ENCODE measurements around the gene TMCC2.
"Not testable (repeated sequence)": the region's sequence is repeated elsewhere in the genome, so short reads cannot be mapped to it uniquely, and the experiment has no call there.

Gene TMCC2

DNA sequence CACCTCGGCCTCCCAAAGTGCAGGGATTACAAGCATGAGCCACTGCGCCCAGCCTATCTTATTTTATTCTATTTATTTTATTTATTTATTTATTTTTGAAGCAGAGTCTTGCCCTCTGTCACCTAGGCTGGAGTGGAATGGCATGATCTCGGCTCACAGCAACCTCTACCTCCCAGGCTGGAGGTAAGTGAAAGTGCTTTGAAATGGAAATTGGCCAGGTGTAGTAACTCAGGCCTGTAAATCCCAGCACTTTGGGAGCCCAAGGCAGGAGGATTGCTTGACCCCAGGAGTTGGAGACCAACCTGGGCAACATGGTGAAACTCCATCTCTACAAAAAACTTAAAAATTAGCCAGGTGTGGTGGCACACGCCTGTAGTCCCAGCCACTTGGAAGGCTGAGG, 11.2 kb upstream of the TMCC2 start:
- DNase-seq: no peak

DNA sequence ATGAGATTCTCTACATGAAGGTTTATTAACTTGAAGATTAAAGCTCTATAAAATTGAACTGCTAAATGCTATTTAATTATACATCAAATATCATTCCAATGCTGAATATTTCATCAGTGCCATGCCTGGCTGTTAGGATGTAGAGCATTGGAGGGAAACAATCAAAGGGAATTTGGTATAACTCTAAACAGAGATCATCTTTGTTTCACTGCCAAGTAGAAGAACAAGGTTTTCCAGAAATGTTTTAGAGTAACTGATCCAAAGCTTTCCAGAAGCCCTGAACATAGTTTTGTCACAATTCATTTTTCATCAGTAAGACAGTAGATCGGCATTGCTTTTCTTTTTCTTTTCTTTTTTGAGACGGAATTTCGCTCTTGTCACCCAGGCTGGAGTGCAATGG, 10.3 kb upstream of the TMCC2 start:
- no peak for DNase-seq

DNA sequence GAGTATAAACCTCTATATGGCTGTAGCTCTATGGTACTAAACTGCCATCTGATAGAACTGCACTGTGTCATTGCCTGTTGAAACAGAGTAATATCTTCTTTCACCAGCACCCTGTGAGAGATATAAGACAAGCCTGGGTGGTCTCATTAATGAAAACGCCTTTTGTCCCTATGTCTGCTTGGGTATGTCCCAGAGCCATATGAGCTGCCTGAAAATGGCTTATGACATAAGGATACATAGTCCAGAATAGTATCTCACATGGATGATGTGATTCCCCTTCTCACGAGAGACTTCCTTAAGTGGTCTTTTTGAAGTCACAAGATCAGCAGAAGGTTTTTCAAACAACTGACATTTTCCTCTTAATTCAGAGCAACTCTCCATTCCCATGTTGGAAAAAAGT, 7.3 kb upstream of the TMCC2 start:
- no peak for DNase-seq

DNA sequence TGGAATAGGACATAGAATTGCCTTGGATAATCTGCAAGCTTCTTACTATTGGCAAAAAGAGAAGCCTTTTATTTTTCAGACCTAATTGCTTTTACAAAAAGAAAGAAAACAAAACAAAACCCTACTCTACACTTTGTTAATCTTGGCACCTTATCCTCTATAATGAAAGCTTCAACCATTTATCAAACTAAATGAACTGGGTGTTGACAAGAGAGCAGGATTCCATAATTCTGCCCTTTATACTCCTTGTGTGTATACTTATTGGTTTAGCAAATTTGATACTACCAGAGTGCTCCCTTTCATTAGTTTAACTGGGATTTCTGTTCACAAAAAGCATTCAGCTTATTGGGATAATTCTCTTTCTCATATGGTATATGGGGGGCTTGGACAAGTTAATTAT, 3.0 kb upstream of the TMCC2 start:
- no peak for DNase-seq

DNA sequence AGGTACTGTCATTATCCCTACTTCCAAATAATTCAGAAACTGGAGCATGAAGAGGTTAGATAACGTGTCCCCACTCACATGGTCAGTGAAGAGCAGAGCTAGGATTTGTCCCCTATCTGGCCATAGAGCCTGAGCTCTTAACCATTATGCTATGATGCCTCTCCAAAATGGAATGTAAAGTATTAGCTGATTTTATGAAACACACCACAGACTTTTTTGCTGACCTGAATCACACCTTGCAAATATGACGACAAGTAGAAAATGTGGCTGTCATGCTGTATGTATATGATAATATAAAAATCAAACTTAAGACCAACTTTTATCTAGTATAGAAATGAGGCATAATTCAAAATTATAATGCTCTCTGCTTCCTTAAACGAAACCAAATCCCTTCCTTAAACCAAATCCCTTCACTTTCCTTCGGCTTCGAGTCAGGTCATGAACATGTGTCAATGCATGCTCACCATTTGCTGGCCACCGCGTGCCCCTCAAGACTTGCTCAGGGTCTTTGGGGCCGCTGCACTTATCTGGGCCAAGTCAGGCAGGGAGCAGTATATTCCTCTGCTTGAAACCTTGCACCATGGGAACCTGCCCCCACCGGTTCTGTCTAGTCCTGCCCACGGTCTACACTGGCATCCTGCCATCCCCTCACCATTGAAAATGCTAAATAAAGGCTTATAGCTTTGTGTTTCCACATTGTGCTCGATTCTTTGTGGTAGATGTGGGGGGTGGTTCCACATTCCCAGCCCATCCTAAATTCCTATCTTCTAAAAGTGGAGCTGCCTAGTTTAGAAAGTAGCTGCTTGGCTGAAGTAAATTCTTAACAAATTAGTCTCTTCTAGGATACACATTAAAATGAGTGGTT, 1.6 kb upstream of the TMCC2 start:
- DNase-seq: peak; percentile 48

DNA sequence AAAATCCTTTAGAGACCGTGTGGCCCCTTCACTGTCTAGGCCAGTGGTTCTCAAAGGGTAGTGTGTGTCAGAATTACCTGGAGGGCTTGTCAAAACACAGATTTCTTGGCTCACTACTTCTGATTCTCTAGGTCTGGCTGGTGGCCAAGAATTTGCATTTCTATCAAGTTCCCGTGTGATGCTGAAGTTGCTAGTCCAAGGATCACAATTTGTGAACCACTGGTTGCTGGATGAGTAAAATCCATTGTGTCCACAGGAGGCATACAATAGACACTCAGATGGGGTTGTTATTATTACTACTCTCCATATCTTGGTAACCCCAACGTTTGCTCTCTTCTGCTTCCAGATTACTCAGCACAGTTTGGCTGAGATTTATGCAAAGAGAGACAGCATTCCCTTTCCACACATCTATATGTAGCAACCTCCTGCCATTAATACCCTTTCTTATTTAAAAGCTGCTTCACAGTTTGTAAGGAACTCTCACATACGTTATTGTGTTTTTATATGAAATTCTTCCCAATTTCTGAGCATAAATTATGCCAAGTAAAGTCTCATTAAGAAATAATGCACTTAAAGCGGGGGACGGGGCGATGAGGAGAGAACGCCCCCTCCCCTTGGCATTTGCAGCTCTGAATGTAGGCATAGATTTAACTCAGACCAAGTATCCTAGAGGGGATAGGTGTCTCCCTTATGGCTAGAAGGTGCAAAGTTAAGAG, 720 bp upstream of the TMCC2 start:
- peak; percentile 70 for DNase-seq

DNA sequence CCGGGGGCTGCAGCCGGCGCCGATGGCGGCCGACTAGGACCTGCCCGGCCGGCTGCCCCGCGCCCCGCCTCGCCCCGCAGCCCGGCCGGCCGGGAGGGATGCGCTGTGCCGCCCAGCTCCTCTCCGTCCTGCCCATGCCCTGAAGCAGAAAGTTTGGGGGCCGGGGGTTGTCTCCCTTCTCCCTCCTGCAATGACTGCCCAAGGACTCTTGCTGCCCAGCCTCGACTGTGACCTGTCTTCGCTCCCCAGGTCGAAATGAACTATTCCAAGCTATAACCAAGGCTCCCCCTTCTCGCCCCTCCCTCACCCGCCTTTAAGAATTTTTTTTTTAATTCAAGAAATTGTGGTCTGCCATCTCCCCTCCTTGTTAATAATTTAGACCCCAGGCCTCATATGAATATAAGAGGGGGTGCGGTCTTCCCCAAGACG, 361 bp downstream of the TMCC2 start:
- peak; percentile 20 for DNase-seq

DNA sequence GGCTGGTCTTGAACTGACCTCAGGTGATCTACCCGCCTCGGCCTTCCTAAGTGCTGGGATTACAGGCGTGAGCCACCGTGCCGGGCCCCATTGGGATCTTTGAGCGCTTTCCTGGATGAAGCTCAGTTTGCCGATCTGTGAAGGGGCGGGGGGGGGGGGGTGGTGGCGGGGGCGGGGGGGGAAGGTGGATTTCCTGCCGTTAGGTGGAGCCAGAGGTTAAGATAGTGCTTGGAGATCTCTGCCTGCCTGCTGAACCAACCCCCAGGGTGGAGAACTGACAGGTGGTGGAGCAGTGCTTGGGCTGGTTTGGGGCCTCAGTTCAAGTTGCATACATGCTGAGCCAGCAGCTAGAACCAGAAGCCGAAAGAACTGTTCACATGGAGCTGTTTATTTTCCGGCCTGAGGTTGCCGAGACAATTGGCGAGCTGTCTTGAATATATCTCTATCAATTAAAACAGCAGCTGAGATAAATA, 1.7 kb downstream of the TMCC2 start:
- DNase-seq: peak; percentile 89

DNA sequence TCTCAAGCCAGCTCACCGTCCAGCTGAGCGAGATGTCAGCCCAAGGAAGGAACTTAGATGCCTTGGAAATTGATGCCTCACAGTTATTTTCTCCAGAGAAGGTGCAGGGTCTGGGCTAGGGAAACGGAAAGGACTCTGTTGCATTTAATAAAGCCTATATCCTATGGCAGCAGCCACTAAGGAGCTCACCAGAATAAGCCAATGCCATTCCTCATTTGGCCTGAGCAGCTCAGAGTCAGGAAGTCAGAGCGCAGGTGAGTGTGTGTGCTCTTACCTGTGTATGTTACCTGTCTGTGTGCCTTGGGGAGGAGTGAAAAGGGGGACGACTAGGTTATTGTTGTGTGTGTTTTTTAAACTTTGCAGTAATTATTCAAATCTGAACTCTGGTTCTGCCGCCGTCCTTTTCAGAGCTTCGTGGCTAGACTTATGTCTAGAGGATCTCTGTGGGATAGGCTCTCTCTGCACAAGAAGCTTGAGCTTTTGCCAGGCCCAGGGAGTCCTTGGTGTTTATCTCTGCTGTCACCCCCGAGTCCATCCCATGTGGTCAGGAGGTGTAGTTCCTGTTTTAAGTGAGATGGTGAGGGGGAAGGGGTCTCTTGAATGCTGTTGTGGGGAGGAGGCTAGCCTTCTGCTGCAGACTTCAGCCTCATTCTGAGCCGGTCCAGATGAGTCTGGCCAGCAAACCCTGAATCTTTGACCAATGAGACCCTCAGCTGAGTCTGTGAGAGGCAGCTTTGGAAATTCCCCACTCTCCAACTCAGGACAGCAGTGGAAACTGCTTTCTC, 2.4 kb downstream of the TMCC2 start:
- peak; percentile 23 for DNase-seq

DNA sequence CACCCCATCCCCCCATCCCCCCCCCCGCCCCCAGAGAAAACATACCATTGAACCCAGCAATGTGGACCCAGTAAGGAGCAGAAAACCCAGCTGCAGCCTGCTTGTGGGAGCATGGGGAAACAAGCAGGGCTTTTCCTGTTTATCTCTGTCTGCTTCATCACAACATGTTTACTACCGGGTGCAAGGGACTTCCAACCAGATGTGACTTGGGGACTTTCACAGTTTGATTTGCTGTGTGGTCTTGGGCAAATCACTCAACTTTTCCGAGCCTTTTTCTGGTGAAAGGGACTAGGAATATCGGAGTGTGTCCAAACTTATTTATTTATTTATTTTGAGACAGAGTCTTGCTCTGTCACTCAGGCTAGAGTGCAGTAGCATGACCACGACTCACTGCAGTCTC, 3.2 kb downstream of the TMCC2 start:
- no peak for DNase-seq

DNA sequence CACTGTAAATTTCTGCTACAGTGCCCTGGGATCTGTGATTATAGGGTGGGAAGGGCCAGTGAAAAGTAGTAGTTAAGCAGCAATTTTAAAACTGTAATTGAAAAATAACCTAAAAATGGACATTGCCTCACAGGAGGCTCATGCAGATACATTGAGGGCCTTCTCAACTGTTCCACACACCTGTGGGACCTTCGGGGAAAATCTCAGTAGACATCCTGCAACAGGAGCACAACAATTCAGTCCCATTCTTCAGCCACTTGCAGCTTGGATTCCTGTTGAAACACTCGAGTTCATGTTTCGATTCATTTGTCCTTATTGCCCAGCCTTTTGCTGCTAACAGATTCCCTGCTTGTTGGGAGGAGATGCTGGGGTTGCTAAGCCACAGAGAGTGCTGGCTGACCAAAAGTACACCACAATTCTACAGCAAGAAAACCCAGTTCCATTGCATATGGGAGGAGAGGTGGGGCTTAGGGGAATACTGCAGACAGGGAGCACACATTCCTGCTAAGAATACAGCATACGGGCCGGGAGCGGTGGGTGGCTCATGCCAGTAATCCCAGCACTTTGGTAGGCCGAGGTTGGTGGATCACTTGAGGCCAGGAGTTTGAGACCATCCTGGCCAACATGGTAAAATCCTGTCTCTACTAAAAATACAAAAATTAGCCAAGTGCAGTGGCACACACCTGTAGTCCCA, 4.5 kb downstream of the TMCC2 start:
- no peak for DNase-seq

DNA sequence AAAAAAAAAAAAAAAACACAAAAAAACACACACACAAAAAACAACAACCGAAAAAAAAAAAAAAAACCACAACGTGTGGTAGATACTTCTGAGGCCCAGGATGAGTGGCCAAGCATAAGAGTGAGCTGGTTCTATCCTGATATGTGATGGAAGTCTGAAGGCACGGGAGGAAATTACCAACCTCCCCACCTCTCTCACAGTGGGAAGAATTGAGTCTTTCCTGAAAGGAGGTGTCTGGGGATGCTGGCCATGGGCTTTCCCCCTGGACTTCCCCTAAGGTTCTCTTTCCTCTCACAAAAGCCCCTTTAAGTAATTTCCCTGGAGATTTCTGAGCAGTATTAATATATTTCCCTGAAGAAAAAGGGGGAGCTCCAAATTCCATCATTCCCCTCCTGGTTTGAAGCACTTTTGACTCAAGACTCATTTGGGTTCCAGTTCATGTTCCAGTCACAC, 5.2 kb downstream of the TMCC2 start:
- DNase-seq: no peak

DNA sequence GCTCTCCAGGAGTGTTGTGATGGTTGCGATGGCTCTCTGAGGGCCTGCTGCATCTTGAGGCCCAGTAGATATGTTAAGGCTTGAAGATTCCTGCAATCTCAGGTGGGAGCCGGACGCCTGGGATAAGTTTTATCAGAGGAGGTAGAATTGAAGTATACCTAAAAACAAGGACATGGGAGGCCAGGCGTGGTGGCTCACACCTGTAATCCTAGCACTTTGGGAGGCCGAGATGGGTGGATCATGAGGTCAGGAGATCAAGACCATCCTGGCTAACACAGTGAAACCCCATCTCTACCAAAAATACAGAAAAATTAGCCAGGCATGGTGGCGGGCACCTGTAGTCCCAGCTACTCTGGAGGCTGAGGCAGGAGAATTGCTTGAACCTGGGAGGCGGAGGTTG, 6.2 kb downstream of the TMCC2 start:
- not testable (repeated sequence) for DNase-seq

DNA sequence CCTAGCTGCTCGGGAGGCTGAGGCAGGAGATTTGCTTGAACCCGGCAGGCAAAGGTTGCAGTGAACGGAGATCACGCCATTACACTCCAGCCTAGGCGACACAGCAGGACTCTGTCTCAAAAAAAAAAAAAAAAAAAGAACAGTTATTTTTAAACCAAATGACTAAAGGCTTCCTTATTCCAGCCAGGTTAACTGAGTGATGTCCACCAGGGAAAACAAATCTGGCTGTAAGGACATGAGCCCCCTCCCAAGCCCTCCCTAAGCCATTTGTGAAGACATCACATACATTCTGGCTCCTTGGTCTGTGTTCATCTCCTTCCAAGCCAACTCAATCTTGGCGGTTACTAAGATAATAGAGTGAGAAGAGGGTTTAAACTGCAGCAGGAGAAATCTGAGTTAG, 8.2 kb downstream of the TMCC2 start:
- no peak for DNase-seq

DNA sequence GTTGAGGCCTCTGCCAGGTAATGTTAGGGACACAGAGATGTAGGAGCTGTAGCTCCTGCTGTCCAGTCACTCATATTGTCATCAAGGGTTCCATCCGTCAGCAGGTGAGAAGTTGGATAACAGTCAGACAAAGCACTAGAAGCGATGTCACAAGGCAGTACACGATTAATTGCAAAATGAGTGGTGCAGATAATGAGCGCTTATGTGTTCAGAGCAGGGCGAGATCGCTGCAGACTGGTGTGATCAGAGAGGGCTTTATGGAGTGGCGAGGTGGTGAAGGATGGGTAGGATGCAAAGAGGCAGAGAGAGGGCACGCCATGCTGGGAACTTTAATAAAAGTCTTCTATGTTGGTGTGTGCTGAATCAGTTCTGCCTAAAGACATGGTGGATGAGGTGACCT, 8.8 kb downstream of the TMCC2 start:
- DNase-seq: no peak

DNA sequence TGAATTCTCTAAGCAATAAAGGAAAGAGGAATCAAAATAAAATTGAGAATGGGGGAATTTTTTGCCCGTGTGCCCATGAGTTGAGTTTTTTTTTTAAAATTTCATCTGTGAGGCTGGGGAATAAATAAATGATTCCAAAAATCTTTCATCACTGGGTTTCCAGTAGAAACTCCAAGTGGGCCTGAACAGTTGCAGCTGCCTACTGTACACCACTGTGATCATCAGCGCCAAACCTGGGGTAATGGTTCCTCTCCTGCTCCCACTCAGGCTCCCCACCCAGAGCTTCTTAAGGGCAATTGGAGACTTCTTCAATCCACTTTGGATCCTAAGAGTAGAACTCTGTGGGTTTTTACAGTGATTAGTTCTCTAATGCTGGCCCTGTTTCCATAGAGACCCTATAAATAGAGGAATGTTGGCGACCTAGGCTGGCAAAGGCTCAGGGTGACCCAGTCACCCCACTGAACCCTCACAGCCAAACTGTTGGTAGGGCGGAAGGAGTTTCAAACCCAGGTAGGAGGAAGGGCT, 9.3 kb downstream of the TMCC2 start:
- DNase-seq: no peak

DNA sequence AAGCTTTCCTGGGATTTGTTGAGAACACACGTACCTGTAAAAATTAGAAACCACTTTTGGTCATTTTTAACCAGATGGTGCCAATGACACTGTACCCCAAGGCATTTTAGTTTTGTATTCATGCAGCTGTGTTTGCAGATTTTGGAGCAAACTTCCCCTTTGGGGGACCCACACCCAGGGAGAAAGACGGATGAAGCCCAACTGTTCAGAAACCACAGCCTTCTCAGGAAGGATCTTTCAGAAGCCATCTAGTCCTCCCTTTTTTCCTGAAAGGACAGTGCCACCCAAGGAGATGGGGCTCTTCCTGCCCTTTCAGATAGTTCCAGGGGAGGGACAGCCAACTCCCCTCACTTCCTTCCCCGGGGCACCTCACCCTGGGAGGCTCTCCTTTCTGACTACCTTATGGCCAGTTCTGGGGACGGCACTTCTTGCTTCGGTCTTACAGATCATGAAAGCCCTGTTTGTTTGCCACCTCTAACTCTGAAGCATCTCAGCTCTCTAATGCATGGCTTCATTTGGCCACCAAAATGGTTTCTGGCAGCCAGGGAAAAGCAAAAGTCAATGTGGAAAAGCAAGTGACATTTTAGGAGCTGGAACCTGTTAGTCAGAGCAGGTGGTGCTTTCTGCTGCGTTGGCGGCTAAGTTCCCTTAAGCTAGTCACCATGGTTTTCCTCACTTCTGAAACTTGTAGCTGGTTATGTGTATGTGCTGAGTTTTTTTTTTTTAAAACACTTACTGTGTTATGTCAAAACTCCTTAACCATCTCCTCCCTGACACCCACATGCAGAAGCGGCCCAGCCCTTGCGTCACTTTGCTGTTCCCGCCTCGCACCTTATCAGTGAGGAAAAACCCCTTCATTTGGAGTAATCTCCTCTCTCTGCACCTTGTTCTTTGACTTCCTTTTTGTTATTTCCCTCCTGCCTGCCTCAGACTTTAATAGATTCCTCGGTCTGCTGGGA, 10.1 kb downstream of the TMCC2 start:
- no peak for DNase-seq

DNA sequence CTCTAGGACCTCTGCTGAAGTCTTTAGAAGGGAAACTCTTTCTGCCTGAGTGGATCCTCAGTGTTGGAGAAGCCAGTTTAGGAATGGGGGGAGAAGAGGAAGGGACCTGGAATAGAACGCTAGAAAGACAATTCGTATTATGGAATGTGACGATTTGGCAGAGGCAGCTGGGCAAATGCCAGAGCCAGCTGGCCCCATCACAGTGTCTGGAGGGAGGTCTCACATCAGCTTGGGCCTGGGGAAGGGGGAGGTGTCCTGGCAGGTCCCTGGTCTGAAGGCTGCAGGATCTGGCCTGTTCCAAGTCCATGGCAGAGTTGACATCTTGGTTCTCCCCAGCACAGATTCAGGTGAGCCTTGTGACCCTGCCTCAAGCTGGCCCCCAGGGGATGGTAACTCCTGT, 11.3 kb downstream of the TMCC2 start:
- no peak for DNase-seq

DNA sequence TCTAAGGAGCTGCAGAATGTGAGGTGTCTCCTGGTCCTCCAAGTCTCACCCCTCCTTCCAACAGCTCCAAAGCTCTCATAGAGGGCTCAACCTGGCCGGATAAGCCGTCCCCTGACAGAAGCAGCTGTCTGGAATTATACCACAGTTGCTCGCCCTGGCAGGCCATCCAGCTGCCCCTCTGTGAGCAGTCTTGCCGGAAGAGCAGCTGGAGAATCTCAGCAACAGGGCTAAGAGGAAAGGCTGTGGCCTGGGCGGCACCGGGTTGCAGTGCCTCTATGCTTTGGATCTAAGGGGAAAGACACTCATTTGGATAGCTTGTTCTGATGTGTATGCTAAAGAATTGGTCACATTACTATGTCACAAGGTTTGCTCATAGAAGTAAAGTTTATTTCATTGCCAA, 12.4 kb downstream of the TMCC2 start:
- no peak for DNase-seq

DNA sequence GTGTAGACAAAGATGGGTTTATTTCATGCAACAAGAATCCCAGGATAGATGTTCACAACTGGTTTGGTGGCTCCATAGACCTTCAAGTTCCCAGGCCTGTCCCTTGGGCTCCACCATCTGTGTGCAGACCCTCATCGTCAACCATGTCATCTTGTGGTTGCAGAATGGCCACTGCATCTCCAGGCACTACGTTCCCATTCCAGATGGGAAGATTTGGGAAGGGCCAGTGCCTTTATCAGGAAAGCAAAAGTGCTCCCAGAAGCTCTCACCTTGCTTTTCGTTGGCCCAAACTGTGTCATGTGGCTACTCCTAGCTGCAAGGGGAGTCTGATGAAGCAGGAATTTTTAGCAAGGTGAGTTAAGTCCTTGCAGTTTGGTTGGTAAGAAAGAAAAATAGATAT, 12.8 kb downstream of the TMCC2 start:
- no peak for DNase-seq

DNA sequence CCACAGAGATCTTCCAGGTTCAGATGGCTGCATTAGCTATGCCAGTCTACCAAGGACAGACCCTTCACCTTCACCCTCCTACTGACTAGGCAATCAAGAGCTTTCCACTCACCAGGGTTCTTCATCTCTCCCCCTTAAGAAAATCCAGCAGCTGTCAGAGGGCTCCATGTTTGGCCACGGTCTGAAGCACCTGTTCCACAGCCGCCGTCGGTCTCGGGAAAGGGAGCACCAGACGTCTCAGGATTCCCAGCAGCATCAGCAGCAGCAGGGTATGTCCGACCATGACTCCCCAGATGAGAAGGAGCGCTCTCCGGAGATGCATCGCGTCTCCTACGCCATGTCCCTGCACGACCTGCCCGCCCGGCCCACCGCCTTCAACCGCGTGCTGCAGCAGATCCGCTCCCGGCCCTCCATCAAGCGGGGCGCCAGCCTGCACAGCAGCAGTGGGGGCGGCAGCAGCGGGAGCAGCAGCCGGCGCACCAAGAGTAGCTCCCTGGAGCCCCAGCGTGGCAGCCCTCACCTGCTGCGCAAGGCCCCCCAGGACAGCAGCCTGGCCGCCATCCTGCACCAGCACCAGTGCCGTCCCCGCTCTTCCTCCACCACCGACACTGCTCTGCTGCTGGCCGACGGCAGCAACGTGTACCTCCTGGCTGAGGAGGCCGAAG, 13.8 kb downstream of the TMCC2 start:
- DNase-seq: no peak

All from NCI-H1105 treated with DMSO at 0.1 percent for 48 hours (cell line).